Kidney (tissue), 14 donors: ENCODE data around the gene HOXB3. TPM values are rescaled to one million over a fixed set of nuclear protein-coding genes. Genes with fewer than 3 reads are reported as not detected.
A peak's percentile ranks its signal among the peaks of the same experiment; 100 is the strongest.

Source experiments
- DNase-seq, 5 donors: peaks; one replicate each; pipeline ENCODE4 v3.0.0-alpha.2; 2013 to 2020
- FAIRE-seq: peaks from 2 replicates; lab custom pipeline; 2012; peaks lifted over from hg19 to GRCh38; lab: Jason Lieb, UNC
- H3K27ac ChIP-seq, 2 donors: one replicate each; pipeline ENCODE4 v1.7.0; 2013; ENCODE audit warnings: low read depth in 2 of 2, low read length in 2 of 2, inconsistent platforms in 1 of 2
- H3K27me3 ChIP-seq: one replicate; pipeline ENCODE4 v1.7.1; 2013; ENCODE audit warnings: low read length, inconsistent platforms; ENCODE audit not compliant: control insufficient read depth, insufficient read depth
- H3K36me3 ChIP-seq, 3 donors: one replicate each; pipeline versions ENCODE4 v1.7.0 to v1.7.1; 2013; ENCODE audit warnings: low read length in 3 of 3, control low read depth in 1 of 3, inconsistent platforms in 1 of 3; ENCODE audit not compliant: insufficient read depth in 3 of 3, control insufficient read depth in 2 of 3
- H3K4me1 ChIP-seq, 3 donors: one replicate each; pipeline versions ENCODE4 v1.7.0 to v1.7.1; 2013; ENCODE audit warnings: low read length in 3 of 3, inconsistent platforms in 1 of 3, low read depth in 1 of 3; ENCODE audit not compliant: control insufficient read depth in 2 of 3, insufficient read depth in 2 of 3
- H3K4me3 ChIP-seq, 3 donors: one replicate each; pipeline versions ENCODE4 v1.7.0 to v1.8.1; 2013; ENCODE audit warnings: low read length in 3 of 3, control low read depth in 1 of 3, inconsistent platforms in 1 of 3
- H3K9ac ChIP-seq, 3 donors: one replicate each; pipeline versions ENCODE4 v1.7.0 to v1.7.1; 2013; ENCODE audit warnings: low read length in 3 of 3, control low read depth in 1 of 3, inconsistent platforms in 1 of 3
- H3K9me3 ChIP-seq, 3 donors: one replicate each; pipeline versions ENCODE4 v1.7.0 to v1.7.1; 2013; ENCODE audit warnings: low read length in 3 of 3, control low read depth in 1 of 3, inconsistent platforms in 1 of 3; ENCODE audit not compliant: control insufficient read depth in 2 of 3, insufficient read depth in 1 of 3
- intact Hi-C: fragments of 100-400 bp; cut with DNase I; formaldehyde crosslinking; loops from one replicate; pipeline ENCODE4 v1.11.1; 2022
- polyA plus RNA-seq: library from polyadenylated mRNA; stranded (reverse); fragments of 350-450 nt; fragmentation: Illumina TruSeq; extraction: RNeasy Lipid Tissue Mini Kit (QIAGEN cat#74804); gene quantifications from one replicate; pipeline ENCODE4 v1.2.3, GENCODE V29; 2014; ENCODE audit warnings: low read depth, low replicate concordance; ENCODE audit not compliant: insufficient read depth
- total RNA-seq: library from RNA; stranded (reverse); fragmentation: NEBNext Ultra II Directional; extraction: Animal tissue kit (Norgen Biotek cat#: 25700); gene quantifications from one replicate; pipeline ENCODE4 v1.2.1, GENCODE V29; 2021
- TF ChIP-seq, protein P1 (sequence below): IDR thresholded peaks from 3 replicates; pipeline ENCODE4 v1.5.1; 2012; ENCODE audit warnings: mild to moderate bottlenecking, moderate library complexity, borderline replicate concordance; ENCODE audit not compliant: insufficient read depth; ENCODE audit errors: extremely low read depth
- donor health status: control.
- donor health status: control.
- donor health status: control.
- donor health status: control.
- donor health status: control.
- donor health status: DM: yes; HTN: yes; CAD: no.
- donor health status: Normal renal cell carcinoma (clear cell type).

HOXB3 gene
- total and polyA plus RNA-seq, 2 donors from 2014 or later: 12.1 to 99.0 TPM

DNA sequence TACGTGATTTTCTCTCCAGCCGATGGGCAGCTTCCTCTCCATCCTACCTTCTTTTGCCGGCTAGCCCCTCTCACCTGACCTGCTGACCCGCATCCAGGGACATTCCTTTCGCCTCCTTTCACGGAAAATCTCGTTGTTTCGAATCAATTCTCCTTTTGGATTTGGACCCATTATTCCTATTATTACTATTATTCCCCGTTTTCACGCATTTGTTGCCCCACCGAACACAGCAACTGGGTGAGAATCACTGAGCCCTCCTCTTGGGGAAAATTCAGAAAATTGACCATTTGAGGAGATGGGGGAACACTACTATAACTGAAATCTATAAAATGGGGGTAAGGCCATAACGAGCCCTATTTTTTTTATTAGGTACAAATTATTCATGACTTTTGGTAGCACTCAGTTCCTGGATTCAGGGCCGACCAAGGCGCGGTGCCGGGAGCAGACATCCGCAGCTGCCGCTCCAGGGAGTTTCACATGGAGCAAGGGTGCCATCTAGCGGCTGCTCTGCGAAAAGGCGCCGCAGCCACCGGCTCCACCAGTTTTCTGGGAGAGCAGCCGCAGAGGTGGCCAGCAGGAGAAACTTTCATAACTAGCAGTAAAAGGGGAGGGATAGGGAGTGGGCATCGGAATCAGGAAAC is 28.3 kb upstream of the HOXB3 start:
- intact Hi-C loops: no loop called here
- no peaks in the 10 kb centered on the region for H3K36me3 ChIP-seq
- TF ChIP-seq, protein P1, sequence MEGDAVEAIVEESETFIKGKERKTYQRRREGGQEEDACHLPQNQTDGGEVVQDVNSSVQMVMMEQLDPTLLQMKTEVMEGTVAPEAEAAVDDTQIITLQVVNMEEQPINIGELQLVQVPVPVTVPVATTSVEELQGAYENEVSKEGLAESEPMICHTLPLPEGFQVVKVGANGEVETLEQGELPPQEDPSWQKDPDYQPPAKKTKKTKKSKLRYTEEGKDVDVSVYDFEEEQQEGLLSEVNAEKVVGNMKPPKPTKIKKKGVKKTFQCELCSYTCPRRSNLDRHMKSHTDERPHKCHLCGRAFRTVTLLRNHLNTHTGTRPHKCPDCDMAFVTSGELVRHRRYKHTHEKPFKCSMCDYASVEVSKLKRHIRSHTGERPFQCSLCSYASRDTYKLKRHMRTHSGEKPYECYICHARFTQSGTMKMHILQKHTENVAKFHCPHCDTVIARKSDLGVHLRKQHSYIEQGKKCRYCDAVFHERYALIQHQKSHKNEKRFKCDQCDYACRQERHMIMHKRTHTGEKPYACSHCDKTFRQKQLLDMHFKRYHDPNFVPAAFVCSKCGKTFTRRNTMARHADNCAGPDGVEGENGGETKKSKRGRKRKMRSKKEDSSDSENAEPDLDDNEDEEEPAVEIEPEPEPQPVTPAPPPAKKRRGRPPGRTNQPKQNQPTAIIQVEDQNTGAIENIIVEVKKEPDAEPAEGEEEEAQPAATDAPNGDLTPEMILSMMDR: peak; percentile 99
- peaks cover 38% of the 10 kb centered on the region for H3K27me3 ChIP-seq
- H3K4me3 ChIP-seq: peak overlapping the region; percentile 24 to 85 (median 41)
- H3K9ac ChIP-seq: peak overlapping the region; percentile 26 to 95 (median 60)
- DNase-seq (peak; percentile 96 to 97 (median 96)), FAIRE-seq (peak; percentile 97)
- peaks cover 0 to 11% (median 0%) of the 10 kb centered on the region in 3 donors for H3K4me1 ChIP-seq
- no peaks in the 10 kb centered on the region for H3K9me3 ChIP-seq
- H3K27ac ChIP-seq: peak overlapping the region; percentile 75 to 89

DNA sequence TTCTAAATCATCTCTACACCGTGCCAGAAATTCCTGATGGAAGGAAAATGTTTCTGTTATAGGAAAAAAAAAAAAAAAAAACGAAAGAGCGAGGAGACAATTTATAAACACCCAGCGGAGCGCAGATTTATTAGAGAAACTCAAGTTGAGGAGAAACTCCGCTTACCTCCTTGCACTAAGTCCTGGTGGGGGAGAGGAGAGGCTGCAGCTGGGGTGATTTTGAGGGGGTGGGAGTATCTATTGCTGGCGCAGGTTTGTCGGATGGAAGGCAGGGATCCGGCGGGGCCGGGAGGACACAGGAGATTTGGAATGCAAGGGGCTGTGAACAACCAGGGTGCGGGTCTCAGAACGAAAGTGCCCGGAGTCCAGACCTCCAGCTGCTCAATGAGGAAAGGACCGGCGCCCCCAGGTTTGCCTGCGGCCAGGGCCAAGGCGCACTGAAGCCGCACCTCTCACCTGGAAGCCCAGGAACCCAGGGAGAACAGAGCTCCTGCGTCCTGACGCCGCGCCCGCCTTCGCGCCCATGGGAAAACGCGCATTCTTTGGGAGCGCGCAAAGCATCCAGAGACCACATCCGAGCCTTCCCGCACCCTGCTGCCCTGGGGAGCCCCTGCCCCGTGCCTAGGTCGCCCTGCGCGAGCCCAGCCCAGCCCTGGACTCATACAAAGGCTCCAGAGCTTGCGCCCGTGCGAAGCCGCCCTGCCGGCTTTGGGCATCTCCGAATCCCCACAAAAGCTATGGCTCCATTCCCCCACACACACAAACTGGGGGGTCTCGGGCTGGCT is 27.6 kb upstream of the HOXB3 start:
- Histone ChIP-seq H3K9ac (peak overlapping the region; percentile 12 to 95 (median 27)), H3K27me3 (peaks cover 31% of the 10 kb centered on the region), H3K27ac (peak overlapping the region; percentile 92 to 97), H3K36me3 (no peaks in the 10 kb centered on the region), H3K9me3 (no peaks in the 10 kb centered on the region), H3K4me3 (peak overlapping the region; percentile 28 to 85 (median 32)), H3K4me1 (peaks cover 0 to 9% (median 0%) of the 10 kb centered on the region in 3 donors)
- peak in 3 of 5 donors; percentile 48 to 68 (median 64) for DNase-seq
- intact Hi-C loops: no loop called here
- TF ChIP-seq, protein P1: no peak
- no peak for FAIRE-seq

DNA sequence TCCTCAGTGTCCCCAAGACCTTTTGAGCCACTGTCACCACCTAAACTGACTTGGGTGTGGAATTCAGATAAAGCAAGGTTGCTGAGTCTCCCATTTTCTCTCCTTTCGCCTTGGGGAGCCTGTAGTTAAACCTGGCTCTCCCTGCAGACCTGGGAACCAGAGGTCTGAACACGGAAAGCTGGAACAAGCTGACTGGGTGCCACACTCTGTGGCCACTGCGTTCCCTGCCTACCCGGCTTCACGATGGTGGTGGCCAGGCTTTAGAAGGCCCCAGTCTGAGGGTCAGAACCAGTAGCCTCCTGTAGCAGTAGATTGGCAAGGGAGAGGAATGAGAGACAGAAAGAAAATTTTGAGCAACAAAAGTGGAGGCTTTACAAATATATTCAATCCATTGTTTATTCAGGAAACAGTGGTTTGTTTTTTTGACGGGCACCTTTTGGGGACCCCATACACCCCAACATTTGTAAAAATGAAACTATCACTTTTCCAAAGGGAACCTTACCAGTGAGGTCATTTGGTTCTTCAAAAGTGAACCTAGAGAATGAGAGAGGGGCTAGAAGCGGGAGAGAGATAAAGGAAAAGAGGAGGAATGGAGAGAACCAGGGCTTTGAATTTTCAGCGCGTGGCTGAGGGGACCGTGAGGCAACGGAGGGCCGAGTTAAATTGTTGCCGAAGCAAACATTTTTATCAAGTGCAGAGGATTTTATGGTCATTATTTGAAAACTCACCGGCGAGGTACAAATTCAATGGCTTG is 26.9 kb upstream of the HOXB3 start:
- no peaks in the 10 kb centered on the region for H3K9me3 ChIP-seq
- FAIRE-seq (no peak), DNase-seq (peak in 3 of 5 donors; percentile 19 to 53 (median 21))
- H3K4me3 ChIP-seq: peak overlapping the region; percentile 11 to 85 (median 26)
- peaks cover 0 to 6% (median 0%) of the 10 kb centered on the region in 3 donors for H3K4me1 ChIP-seq
- H3K27me3 ChIP-seq: peaks cover 24% of the 10 kb centered on the region
- intact Hi-C loops: no loop called here
- H3K9ac ChIP-seq: peak overlapping the region; percentile 24 to 95 (median 28)
- peak overlapping the region; percentile 92 to 97 for H3K27ac ChIP-seq
- TF ChIP-seq, protein P1: no peak
- H3K36me3 ChIP-seq: no peaks in the 10 kb centered on the region
